PC-9 (cell line): ENCODE data around the gene LMOD2.

Source experiments
- EZH2 ChIP-seq: fragments of 200-600 bp; sonication (generic); IDR thresholded peaks from 2 replicates; pipeline ENCODE4 v1.8.0; 2017; ENCODE audit warnings: antibody characterized with exemption, low read depth
- TF ChIP-seq, protein P1 (sequence below): fragments of 200-600 bp; sonication (generic); conservative IDR thresholded peaks from 2 replicates; pipeline ENCODE4 v1.6.1; 2017; ENCODE audit warnings: mixed run types, antibody characterized with exemption, mild to moderate bottlenecking, moderate library complexity

DNA sequence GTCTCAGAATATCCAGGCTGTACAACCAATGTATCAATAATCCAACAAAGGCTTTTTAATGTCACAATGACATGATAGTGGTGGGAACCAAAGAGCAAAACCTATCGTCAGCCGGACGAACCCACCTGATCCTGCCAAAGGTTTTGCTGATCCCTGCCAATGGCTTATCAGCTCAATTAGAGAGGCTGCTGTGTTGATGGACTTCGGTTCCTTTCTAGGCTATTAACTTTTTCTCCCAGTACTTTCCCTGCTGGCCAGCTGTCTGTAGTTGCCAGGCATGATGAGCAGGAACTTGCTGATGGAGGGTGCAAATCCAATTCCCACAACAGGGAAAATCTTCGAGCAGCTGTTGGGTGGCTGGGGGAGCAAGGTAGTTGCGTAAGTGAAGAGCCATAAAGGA, 2.4 kb downstream of the LMOD2 start:
- TF ChIP-seq, protein P1, sequence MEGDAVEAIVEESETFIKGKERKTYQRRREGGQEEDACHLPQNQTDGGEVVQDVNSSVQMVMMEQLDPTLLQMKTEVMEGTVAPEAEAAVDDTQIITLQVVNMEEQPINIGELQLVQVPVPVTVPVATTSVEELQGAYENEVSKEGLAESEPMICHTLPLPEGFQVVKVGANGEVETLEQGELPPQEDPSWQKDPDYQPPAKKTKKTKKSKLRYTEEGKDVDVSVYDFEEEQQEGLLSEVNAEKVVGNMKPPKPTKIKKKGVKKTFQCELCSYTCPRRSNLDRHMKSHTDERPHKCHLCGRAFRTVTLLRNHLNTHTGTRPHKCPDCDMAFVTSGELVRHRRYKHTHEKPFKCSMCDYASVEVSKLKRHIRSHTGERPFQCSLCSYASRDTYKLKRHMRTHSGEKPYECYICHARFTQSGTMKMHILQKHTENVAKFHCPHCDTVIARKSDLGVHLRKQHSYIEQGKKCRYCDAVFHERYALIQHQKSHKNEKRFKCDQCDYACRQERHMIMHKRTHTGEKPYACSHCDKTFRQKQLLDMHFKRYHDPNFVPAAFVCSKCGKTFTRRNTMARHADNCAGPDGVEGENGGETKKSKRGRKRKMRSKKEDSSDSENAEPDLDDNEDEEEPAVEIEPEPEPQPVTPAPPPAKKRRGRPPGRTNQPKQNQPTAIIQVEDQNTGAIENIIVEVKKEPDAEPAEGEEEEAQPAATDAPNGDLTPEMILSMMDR: no peak
- no peak for TF ChIP-seq EZH2
